HUES48 (cell line): ENCODE measurements around the gene RCCD1.

ENCODE experiments used
- H3K27ac ChIP-seq: one replicate; pipeline ENCODE4 v1.7.0; 2013; ENCODE audit warnings: low read depth, low read length, inconsistent platforms
- H3K27me3 ChIP-seq: 2 replicates; pipeline ENCODE4 v1.6.1; 2013; ENCODE audit warnings: mild to moderate bottlenecking, low read length; ENCODE audit not compliant: control insufficient read depth, insufficient read depth
- H3K36me3 ChIP-seq: 2 replicates; pipeline ENCODE4 v1.6.1; 2013; ENCODE audit warnings: low read length; ENCODE audit not compliant: control insufficient read depth, insufficient read depth
- H3K4me1 ChIP-seq: 2 replicates; pipeline ENCODE4 v1.6.1; 2013; ENCODE audit warnings: mild to moderate bottlenecking, low read length; ENCODE audit not compliant: control insufficient read depth, insufficient read depth
- H3K4me3 ChIP-seq: 2 replicates; pipeline ENCODE4 v1.5.1; 2013; ENCODE audit warnings: mild to moderate bottlenecking, low read depth, low read length
- H3K9ac ChIP-seq: 2 replicates; pipeline ENCODE4 v1.6.1; 2013; ENCODE audit warnings: mild to moderate bottlenecking, low read depth, low read length, moderate library complexity
- H3K9me3 ChIP-seq: 2 replicates; pipeline ENCODE4 v1.6.1; 2013; ENCODE audit warnings: low read length; ENCODE audit not compliant: control insufficient read depth, insufficient read depth

The RCCD1 gene

DNA sequence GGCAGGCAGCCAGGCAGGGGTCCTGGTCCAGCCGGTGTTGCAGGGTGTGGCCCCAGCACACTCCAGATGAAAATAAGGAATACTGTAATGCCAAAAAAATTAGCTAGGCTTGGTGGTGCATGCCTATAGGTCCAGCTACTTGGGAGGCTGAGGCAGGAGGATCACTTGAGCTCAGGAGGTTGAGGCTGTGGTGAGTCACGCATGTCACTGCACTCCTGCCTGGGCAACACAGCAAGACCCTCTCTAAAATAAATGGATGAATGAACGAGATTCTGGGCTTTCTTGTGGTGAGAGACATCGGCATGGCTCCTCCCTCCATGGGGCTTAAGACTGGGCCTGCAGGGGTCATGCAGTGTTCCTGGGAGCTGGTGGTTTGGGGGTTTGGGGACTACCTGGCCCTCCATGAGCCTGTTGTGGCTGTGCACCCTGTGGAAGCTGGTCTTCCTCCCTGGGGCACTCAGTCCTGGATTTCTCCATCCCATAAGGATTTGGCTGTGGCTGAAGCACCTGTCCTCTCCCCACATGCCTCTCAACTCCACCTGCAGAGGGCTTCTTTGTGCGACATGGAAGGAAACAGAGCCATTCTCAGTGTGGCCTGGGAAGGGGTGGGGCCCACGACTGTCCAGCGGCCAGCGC lies 7.6 kb upstream of the RCCD1 start:
- H3K36me3 ChIP-seq = peaks cover 89% of the 10 kb centered on the region
- H3K27ac ChIP-seq = no peak overlapping the region
- H3K4me3 ChIP-seq = no peak overlapping the region
- no peaks in the 10 kb centered on the region for H3K4me1 ChIP-seq
- no peaks in the 10 kb centered on the region for H3K9me3 ChIP-seq
- no peak overlapping the region for H3K9ac ChIP-seq
- H3K27me3 ChIP-seq = no peaks in the 10 kb centered on the region

DNA sequence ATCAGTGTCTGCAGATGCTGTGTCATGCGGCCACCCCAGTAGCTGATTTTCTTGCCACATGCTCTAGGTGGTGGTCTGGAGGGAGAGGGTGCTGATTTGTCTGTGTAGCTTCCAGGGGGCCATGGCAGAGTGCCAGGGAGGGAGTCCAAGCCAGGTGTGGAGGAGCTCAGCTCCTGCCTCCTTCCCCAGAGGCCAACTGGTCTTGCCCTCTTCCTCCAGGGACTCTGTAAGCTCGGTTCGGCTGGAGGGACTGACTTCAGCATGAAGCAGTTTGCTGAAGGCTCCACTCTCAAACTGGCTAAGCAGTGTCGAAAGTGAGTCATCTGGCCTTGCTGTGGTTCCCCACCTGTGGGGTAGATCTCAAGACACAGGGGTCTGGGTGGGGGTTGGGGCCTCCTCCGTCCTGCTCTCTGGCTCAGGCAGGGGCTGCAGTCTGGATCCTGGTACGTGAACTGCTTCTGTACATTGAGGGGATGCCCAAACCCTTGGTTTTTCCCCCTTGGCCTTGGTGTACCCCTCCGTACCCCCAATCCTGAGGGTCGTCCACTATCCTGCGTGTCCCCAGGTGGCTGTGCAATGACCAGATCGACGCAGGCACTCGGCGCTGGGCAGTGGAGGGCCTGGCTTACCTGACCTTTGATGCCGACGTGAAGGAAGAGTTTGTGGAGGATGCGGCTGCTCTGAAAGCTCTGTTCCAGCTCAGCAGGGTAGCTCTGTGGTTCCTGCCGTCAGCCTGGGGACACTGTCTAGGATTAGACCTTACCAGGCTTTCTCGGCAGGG lies 6.9 kb upstream of the RCCD1 start:
- no peak overlapping the region for H3K4me3 ChIP-seq
- no peaks in the 10 kb centered on the region for H3K9me3 ChIP-seq
- H3K9ac ChIP-seq = no peak overlapping the region
- H3K36me3 ChIP-seq = peaks cover 89% of the 10 kb centered on the region
- H3K4me1 ChIP-seq = no peaks in the 10 kb centered on the region
- H3K27ac ChIP-seq = no peak overlapping the region
- H3K27me3 ChIP-seq = no peaks in the 10 kb centered on the region

DNA sequence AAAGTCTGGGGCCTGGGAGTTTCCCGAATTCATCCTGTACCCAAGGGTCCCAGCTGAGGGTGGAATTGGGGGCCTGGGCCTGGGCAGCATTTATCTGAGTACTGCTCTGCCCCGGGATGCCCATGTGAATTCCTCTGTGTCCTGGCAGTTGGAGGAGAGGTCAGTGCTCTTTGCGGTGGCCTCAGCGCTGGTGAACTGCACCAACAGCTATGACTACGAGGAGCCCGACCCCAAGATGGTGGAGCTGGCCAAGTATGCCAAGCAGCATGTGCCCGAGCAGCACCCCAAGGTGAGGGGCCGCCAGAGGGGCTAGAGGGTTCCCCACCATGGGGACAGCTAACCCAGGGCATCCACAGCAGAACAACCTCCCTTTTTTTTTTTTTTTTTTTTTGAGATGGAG lies 6.2 kb upstream of the RCCD1 start:
- Histone ChIP-seq H3K9ac (no peak overlapping the region), H3K27ac (no peak overlapping the region), H3K9me3 (no peaks in the 10 kb centered on the region), H3K36me3 (peaks cover 89% of the 10 kb centered on the region), H3K27me3 (no peaks in the 10 kb centered on the region), H3K4me1 (no peaks in the 10 kb centered on the region), H3K4me3 (no peak overlapping the region)

DNA sequence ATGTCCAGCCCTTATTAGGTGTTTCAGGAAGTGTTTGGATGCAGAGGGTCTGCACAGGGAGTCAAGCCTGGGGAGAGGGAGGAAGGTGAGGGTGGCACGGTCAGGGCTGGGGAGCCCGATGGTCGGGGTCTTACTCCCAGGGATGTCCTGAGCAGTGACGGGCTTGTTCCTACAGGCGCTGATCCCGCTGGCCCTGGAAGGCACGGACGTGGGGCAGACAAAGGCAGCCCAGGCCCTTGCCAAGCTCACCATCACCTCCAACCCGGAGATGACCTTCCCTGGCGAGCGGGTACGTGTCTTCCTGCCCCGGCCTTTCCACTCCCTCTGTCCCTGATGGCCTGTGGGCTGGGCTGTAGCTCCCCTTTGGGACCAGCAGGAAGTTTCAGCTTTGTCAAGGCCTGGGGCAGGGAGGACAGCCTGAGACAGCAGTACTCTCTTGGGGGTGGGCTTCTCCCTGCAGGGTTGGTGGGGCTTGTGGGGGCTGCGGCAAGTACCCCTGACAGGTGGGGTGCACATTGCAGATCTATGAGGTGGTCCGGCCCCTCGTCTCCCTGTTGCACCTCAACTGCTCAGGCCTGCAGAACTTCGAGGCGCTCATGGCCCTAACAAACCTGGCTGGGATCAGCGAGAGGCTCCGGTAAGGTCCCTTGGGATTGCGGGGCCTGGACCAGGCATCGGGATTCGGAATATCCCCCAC lies 4.6 kb upstream of the RCCD1 start:
- H3K36me3 ChIP-seq = peaks cover 79% of the 10 kb centered on the region
- H3K27ac ChIP-seq = no peak overlapping the region
- H3K9ac ChIP-seq = no peak overlapping the region
- H3K4me3 ChIP-seq = no peak overlapping the region
- H3K9me3 ChIP-seq = no peaks in the 10 kb centered on the region
- no peaks in the 10 kb centered on the region for H3K4me1 ChIP-seq
- H3K27me3 ChIP-seq = no peaks in the 10 kb centered on the region

DNA sequence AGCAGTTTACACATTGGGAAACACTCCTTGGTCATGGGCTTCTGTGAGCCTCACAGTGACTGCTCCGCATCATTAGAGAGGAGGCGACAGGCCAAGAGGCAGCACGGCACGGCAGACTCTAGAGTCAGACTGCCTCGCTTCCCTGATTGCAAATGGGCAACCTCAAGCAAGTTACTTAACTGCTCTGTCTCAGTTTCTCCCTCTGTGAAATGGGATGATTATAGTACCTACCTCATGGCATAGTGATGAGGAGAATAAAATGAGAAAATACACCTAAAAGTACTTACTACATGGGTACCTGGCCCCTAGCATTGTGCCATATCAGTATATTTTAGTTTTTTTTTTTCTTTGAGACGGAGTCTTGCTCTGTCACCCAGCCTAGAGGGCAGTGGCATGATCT lies 4.0 kb upstream of the RCCD1 start:
- Histone ChIP-seq H3K4me1 (peaks cover 1% of the 10 kb centered on the region), H3K36me3 (peaks cover 78% of the 10 kb centered on the region), H3K9me3 (no peaks in the 10 kb centered on the region), H3K27me3 (no peaks in the 10 kb centered on the region), H3K9ac (no peak overlapping the region), H3K4me3 (no peak overlapping the region), H3K27ac (no peak overlapping the region)

DNA sequence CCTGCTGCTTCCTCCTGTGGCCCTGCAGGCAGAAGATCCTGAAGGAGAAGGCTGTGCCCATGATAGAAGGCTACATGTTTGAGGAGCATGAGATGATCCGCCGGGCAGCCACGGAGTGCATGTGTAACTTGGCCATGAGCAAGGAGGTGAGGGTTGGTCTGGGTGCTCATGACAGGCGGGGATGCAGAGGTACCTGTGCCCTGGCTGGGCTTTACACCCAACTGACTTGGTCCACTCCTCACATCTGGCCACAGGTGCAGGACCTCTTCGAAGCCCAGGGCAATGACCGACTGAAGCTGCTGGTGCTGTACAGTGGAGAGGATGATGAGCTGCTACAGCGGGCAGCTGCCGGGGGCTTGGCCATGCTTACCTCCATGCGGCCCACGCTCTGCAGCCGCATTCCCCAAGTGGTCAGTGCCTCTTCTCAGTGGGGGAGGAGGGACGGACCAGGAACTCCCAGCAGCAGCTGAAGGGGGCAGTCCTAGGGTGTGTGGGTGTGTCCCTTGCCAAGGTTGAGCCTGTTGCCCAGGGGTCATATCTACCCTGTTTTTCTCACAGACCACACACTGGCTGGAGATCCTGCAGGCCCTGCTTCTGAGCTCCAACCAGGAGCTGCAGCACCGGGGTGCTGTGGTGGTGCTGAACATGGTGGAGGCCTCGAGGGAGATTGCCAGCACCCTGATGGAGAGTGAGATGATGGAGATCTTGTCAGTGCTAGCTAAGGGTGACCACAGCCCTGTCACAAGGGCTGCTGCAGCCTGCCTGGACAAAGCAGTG lies 1.6 kb upstream of the RCCD1 start:
- Histone ChIP-seq H3K4me3 (no peak overlapping the region), H3K27ac (no peak overlapping the region), H3K9me3 (no peaks in the 10 kb centered on the region), H3K9ac (no peak overlapping the region), H3K36me3 (peaks cover 57% of the 10 kb centered on the region), H3K27me3 (no peaks in the 10 kb centered on the region), H3K4me1 (peaks cover 15% of the 10 kb centered on the region)

DNA sequence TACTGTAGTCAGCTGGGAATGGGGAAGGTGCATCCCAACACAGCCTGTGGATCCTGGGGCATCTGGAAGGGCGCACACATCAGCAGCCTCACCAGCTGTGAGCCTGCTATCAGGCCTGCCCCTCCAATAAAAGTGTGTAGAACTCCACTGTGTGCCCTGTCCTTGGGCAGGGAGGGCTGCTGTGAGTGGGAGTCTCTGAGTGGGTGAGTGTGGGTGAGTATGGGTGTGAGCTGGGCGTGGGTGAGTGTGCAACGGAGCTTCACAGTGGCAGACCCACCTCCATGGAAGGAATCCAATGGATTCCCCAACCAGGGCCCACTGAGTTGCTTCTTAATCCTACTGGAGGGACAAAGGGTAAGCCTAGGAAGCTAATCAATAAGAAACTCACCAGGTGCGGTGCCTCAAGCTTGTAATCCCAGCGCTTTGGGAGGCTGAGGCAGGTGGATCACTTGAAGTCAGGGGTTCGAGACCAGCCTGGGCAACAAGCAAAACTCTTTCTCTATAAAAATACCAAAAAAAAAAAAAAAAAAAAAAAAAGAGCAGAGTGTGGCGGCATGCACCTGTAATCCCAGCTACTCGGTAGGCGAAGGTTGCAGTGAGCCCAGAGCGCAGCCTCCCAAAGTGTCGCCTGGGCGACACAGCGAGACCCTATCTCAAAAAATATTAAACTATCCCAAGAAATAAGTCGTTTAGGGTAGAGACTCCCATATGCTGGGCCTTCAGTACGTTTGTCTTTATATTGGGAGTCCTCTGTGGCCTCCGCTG lies 555 bp upstream of the RCCD1 start:
- Histone ChIP-seq H3K4me1 (peaks cover 15% of the 10 kb centered on the region), H3K9me3 (no peaks in the 10 kb centered on the region), H3K36me3 (peaks cover 49% of the 10 kb centered on the region), H3K27ac (no peak overlapping the region), H3K27me3 (no peaks in the 10 kb centered on the region), H3K9ac (no peak overlapping the region), H3K4me3 (no peak overlapping the region)

DNA sequence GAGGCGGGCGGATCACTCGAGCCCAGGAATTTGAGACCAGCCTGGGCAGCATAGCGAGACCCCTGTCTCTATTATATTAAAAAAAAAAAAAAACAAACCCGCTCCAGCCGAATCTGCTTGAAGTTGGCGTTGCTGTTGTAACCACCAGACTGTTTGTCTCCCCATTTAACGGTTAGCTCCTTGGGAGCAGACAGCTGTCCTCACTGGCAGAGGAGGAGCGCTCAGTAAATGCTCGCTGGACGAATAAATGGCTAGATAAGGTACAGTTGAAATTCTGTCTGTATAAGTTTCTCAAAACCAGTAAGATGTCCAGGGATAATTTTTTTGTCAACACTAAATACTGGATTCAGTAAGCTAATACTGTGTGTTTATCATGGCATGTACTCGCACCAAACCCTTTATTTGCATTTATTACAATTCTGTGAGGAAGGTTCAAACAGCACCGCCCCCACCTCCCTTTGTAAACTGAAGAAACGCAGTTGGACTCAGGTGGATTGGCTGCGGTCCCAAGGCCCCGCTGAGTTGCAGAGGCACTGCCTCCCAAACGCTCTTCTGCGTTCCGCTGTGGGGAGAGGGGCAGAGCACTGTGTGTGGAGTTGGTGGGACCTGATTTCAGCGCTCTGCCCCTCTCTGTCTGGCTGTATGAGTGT lies 1.1 kb downstream of the RCCD1 start:
- Histone ChIP-seq H3K9ac (peak overlapping the region; percentile 95), H3K4me3 (peak overlapping the region; percentile 77), H3K4me1 (peaks cover 15% of the 10 kb centered on the region), H3K27me3 (no peaks in the 10 kb centered on the region), H3K36me3 (peaks cover 44% of the 10 kb centered on the region), H3K9me3 (no peaks in the 10 kb centered on the region), H3K27ac (no peak overlapping the region)

DNA sequence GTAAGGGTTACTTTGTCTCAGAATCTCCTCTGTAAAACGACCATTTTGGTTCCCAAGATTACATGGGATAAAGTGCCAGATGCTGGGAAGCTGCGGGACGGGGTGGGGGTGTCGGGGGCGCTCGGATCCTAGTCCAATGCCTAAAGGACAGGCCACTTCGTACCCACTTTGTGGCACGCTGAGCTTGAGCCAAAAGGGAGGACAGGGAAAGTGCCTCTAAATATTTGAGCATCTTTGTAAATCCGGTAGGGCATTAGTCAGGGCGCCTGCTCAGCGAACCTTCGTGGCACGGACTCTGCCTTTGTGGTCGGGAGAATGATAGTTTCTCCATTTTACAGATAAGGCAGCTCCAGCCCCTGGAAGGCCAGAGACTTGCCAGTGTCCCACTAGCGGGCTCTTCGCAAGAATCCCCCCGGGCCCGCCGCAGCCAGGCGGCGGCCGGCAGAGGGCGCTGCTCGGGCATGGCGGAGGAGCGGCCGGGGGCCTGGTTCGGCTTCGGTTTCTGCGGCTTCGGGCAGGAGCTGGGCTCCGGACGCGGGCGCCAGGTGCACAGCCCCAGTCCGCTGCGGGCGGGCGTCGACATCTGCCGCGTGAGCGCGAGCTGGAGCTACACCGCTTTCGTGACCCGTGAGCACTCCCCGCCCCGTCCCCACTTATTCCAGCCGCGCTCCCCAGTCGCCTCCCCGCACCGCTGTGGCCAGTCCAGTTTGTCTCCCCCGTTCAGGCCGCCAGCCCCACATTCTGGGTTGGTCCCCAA lies 1.8 kb downstream of the RCCD1 start:
- no peak overlapping the region for H3K27ac ChIP-seq
- H3K4me1 ChIP-seq = peaks cover 15% of the 10 kb centered on the region
- H3K4me3 ChIP-seq = peak overlapping the region; percentile 77
- H3K9ac ChIP-seq = peak overlapping the region; percentile 69; the same call in 1 of the 2 replicates
- H3K27me3 ChIP-seq = no peaks in the 10 kb centered on the region
- no peaks in the 10 kb centered on the region for H3K9me3 ChIP-seq
- H3K36me3 ChIP-seq = peaks cover 45% of the 10 kb centered on the region
